Body of pancreas (tissue), 4 donors: ENCODE results near the gene MAP3K4. TPM values are rescaled to one million over a fixed set of nuclear protein-coding genes. Genes with fewer than 3 reads are reported as not detected.

Experiments used
- ATAC-seq: fragments of 150-250 bp; one replicate; pipeline ENCODE4 v1.9.1; 2016
- DNase-seq, 4 donors: peaks; one replicate each; pipeline ENCODE4 v3.0.0-alpha.2; 2019
- H3K27ac ChIP-seq, 4 donors: fragments of 200-600 bp; sonication (generic); 1 replicate in 3 of 4; 2 replicates in 1 of 4; pipeline versions ENCODE4 v1.5.1 to v1.6.1; 2016 to 2019; ENCODE audit warnings: mild to moderate bottlenecking in 1 of 4, mixed read lengths in 1 of 4, moderate library complexity in 1 of 4
- H3K27me3 ChIP-seq, 2 donors: fragments of 200-600 bp; sonication (generic); one replicate each; pipeline ENCODE4 v1.6.0; 2016; ENCODE audit warnings: mild to moderate bottlenecking in 1 of 2
- H3K36me3 ChIP-seq, 2 donors: fragments of 200-600 bp; sonication (generic); replicated peaks in 1 of 2; 2 replicates each; pipeline ENCODE4 v1.5.1; 2016; ENCODE audit warnings: low read depth in 2 of 2; ENCODE audit not compliant: insufficient read depth in 1 of 2
- H3K4me1 ChIP-seq: fragments of 200-600 bp; sonication (generic); one replicate; pipeline ENCODE4 v1.6.0; 2016
- H3K4me3 ChIP-seq, 2 donors: fragments of 200-600 bp; sonication (generic); 1 replicate in 1 of 2; 2 replicates in 1 of 2; pipeline ENCODE4 v1.5.1; 2016 to 2019
- H3K9me3 ChIP-seq, 3 donors: fragments of 200-600 bp; sonication (generic); 1 replicate in 2 of 3; 2 replicates in 1 of 3; pipeline ENCODE4 v1.5.1; 2016
- POLR2A ChIP-seq, 3 donors: fragments of 450-650 bp; IDR thresholded peaks; one replicate each; pipeline ENCODE4 v1.6.1; 2016; ENCODE audit warnings: antibody characterized with exemption in 3 of 3, mild to moderate bottlenecking in 2 of 3
- WGBS, 2 donors: methylation state at CpG; one replicate each; pipeline ENCODE4 v1.1.5; 2017; 5-methylcytosine and 5-hydroxymethylcytosine counted together
- intact Hi-C: fragments of 100-400 bp; cut with DNase I; formaldehyde crosslinking; loops from one replicate; pipeline ENCODE4 v1.15.1; 2023
- total RNA-seq, 2 donors: library from RNA; depleted of rRNA; stranded (reverse); fragments of >200 nt; gene quantifications; one replicate each; pipeline ENCODE4 v1.1.0, GENCODE V29; 2016
- TF ChIP-seq, protein P1 (sequence below), 7 experiments: fragments of 450-650 bp in 4 of 7; fragments of 200-600 bp in 3 of 7; sonication (generic) in 3 of 7; IDR thresholded peaks; one replicate each; pipeline ENCODE4 v1.5.1; 2016 to 2019; ENCODE audit warnings: antibody characterized with exemption in 7 of 7

MAP3K4 gene
- total RNA-seq, 2 donors from 2014 or later: 20.1 to 31.4 TPM

DNA sequence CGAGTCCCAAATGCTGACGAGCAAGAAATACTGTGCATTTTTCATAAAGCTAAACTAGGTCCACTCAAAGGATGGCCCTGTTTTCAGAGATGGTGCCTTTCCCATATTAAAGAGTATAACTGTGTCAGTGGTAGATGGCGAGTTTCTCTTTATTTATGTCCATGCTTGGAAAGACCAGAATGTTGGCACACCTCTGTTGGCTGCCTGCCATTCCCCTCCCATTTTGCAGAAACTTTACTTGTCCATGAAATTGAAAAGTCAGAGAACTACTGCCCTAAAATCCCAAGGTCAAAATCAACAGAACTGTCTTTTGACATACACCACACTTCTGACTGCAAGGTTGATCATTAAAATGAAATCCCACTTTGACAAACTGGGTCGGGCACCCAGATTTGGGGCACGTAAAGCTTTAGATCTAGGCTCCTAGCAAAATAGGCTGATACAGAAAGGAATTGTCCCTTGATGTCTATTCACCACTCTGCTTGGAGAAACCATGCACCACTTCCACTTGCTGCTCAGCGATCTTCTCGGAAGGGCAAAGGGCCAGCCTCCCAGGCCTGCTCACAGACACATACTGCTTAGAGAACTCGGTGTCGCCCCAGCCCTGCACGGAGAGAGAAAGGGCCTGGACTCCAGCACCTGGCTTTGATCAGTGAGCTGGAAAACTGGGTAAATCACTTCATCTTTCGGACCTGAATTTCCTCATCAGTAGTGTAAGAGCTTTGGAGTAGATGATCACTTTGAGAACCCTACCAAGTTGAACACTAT lies 152.3 kb downstream of the MAP3K4 start:
- TF ChIP-seq POLR2A (IDR thresholded peaks at IDR 0.05): no peak
- TF ChIP-seq, protein P1, sequence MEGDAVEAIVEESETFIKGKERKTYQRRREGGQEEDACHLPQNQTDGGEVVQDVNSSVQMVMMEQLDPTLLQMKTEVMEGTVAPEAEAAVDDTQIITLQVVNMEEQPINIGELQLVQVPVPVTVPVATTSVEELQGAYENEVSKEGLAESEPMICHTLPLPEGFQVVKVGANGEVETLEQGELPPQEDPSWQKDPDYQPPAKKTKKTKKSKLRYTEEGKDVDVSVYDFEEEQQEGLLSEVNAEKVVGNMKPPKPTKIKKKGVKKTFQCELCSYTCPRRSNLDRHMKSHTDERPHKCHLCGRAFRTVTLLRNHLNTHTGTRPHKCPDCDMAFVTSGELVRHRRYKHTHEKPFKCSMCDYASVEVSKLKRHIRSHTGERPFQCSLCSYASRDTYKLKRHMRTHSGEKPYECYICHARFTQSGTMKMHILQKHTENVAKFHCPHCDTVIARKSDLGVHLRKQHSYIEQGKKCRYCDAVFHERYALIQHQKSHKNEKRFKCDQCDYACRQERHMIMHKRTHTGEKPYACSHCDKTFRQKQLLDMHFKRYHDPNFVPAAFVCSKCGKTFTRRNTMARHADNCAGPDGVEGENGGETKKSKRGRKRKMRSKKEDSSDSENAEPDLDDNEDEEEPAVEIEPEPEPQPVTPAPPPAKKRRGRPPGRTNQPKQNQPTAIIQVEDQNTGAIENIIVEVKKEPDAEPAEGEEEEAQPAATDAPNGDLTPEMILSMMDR (IDR thresholded peaks at IDR 0.05): no peak
- intact Hi-C loops: loop anchor here (10.0 kb wide), 1 partner anchor 221 kb away; no protein-coding TSS in a partner anchor
- H3K27ac ChIP-seq: no peak overlapping the region
- H3K27me3 ChIP-seq: no peaks in the 10 kb centered on the region
- no peaks in the 10 kb centered on the region for H3K36me3 ChIP-seq
- DNase-seq (peak in 1 of 4 donors; percentile 33), ATAC-seq (no peak)
- no peak overlapping the region for H3K4me3 ChIP-seq
- no peaks in the 10 kb centered on the region for H3K9me3 ChIP-seq
- 85 to 88% methylated on average over 10 to 11 of the region's 11 CpGs for WGBS, 2 donors
- H3K4me1 ChIP-seq: no peaks in the 10 kb centered on the region

DNA sequence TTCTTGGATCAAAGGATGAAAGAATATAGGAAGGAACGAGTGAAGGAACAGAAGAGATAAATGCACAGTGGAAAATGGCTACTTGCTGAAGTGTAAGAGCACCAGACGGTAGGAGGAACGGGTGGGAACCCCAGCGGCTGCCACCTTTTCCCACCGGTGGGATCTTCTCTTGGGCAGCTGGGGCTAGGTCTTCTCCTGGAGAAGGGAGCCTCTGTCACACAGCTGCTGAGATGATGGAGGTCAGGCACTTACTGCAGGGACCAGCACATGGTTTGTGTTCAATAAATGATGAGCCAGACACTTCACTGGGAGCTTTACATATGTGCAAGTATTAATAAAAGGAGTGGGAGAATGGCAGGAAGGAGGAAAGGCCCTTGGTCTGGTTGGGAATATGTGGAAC lies 158.6 kb downstream of the MAP3K4 start:
- H3K36me3 ChIP-seq: no peaks in the 10 kb centered on the region
- DNase-seq (no peak), ATAC-seq (no peak)
- no peak overlapping the region for H3K4me3 ChIP-seq
- H3K4me1 ChIP-seq: no peaks in the 10 kb centered on the region
- intact Hi-C loops: no loop called here
- TF ChIP-seq, protein P1 (IDR thresholded peaks at IDR 0.05): no peak
- TF ChIP-seq POLR2A (IDR thresholded peaks at IDR 0.05): no peak
- H3K27me3 ChIP-seq: no peaks in the 10 kb centered on the region
- H3K9me3 ChIP-seq: no peaks in the 10 kb centered on the region
- 82 to 83% methylated on average over 5 of the region's 5 CpGs for WGBS, 2 donors
- H3K27ac ChIP-seq: no peak overlapping the region

DNA sequence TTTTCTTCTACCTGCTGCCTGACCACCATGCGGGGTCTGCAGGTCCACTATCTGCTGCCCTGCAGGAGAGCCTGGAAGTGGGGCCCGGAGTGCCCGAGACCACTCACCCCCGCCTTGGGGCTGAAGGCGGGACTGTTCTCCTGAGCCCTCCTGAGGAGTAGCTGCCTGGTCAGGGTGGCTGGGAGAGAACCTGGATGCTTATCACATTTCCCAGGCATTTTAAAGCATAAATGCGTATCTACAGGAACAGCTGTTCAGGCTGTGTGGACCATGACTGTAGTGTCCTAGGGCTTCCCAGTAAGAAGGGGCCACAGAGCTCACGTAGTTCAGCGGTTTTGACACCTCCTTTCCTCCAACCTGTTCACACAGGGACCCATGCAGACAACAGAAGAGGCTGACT lies 159.0 kb downstream of the MAP3K4 start:
- DNase-seq (no peak), ATAC-seq (no peak)
- Histone ChIP-seq H3K9me3 (no peaks in the 10 kb centered on the region), H3K27me3 (no peaks in the 10 kb centered on the region), H3K4me3 (no peak overlapping the region), H3K4me1 (no peaks in the 10 kb centered on the region), H3K27ac (no peak overlapping the region), H3K36me3 (no peaks in the 10 kb centered on the region)
- intact Hi-C loops: no loop called here
- TF ChIP-seq POLR2A (IDR thresholded peaks at IDR 0.05): no peak
- 85 to 87% methylated on average over 6 to 8 of the region's 8 CpGs for WGBS, 2 donors

DNA sequence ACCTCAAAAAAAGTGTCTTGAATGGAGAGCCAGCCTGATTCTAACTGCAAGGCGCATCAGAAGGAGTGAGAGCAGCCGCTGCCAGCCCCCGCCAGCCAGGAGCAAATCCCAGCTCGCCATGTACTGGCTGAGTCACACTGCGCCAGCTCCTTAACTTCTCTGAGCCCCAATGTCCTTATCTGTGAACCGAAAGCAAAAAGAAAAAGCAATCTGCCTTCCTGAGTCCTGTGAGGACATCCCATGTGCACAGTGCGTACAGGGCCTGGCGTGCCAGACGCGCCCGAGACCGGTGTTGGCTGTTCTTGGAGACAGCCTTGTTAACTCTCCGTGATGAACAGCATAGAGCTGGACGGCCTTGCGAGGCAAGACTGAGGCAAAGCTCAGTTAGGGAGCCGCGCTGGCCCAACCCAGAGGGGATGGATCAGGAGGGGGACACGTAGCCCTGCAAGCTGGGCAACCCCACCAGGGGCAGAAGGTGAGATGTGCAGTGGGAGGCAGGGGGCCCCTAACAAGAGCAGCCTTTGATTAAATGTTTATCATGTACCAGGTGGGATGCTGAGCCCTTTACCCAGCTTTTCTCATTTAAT lies 159.6 kb downstream of the MAP3K4 start:
- H3K27me3 ChIP-seq: no peaks in the 10 kb centered on the region
- H3K9me3 ChIP-seq: no peaks in the 10 kb centered on the region
- H3K4me1 ChIP-seq: no peaks in the 10 kb centered on the region
- no peak overlapping the region for H3K4me3 ChIP-seq
- no peak for DNase-seq
- ATAC-seq: no peak
- no peak overlapping the region for H3K27ac ChIP-seq
- no peaks in the 10 kb centered on the region for H3K36me3 ChIP-seq
- 82 to 91% methylated on average over 6 to 18 of the region's 18 CpGs for WGBS, 2 donors
- TF ChIP-seq POLR2A (IDR thresholded peaks at IDR 0.05): no peak
- TF ChIP-seq, protein P1 (IDR thresholded peaks at IDR 0.05): no peak
- intact Hi-C loops: no loop called here

DNA sequence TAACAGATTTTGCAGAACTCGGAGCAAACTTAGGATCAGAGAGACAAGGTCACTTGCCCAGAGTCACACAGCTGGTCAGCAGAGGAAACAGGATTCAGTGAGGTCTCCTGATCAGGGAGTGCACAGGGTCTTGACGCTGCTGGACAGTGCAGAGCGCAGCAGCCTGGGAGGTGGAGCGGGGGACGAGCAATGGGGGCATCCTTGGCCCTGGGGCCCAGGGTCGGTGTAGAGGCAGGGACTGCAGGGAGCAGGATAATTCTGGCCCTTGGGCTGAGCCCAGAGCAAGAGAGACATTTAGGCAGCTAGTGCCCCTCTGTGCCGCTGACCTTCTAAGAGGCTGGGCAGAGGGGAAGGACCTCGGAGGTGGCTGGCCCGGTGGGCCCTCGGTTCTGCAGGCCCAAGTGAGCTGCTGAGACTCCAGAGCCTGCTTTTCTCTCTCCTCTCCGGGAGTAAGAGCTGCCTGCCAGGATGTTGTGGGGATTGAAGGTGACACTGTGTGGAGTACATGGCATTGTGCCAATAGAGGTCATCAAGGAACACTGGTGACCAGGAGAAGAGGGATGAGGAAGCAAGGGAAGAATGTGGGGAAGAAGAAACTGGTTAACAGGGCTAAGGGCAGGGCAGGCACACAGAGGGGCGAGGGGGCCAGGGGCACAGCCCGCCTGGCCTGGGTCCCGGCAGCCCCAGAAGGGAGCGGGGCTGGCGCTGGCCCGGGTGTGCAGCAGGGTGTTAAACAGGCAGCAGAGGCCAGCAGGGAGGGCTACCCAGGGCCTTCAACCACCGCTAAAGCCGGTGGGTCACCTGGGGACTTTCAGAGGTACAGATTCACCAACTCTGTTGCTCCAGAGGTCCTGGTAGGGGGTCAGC lies 160.3 kb downstream of the MAP3K4 start:
- Histone ChIP-seq H3K36me3 (no peaks in the 10 kb centered on the region), H3K4me3 (no peak overlapping the region), H3K9me3 (no peaks in the 10 kb centered on the region), H3K4me1 (no peaks in the 10 kb centered on the region), H3K27ac (no peak overlapping the region), H3K27me3 (no peaks in the 10 kb centered on the region)
- ATAC-seq (no peak), DNase-seq (no peak)
- TF ChIP-seq, protein P1 (IDR thresholded peaks at IDR 0.05): no peak
- TF ChIP-seq POLR2A (IDR thresholded peaks at IDR 0.05): no peak
- 88 to 89% methylated on average over 19 of the region's 19 CpGs for WGBS, 2 donors
- intact Hi-C loops: no loop called here
